HCT116 (cell line): ENCODE results near the gene ALK.

Source experiments
- EZH2 ChIP-seq: fragments of 200-600 bp; sonication (generic); IDR thresholded peaks from 2 replicates; pipeline ENCODE4 v1.6.1; 2017; ENCODE audit warnings: antibody characterized with exemption, mixed run types
- POLR2A ChIP-seq: IDR thresholded peaks from 2 replicates; pipeline ENCODE4 v1.7.0; 2011; ENCODE audit warnings: borderline replicate concordance; ENCODE audit not compliant: insufficient read depth, insufficient read length; ENCODE audit errors: extremely low read depth
- POLR2AphosphoS5 ChIP-seq: IDR thresholded peaks from 2 replicates; pipeline ENCODE4 v1.6.1; 2011; ENCODE audit warnings: mild to moderate bottlenecking, low read depth, low read length, moderate library complexity
- REST ChIP-seq: IDR thresholded peaks from 2 replicates; pipeline ENCODE4 v1.6.1; 2012; ENCODE audit warnings: low read depth
- SRF ChIP-seq: IDR thresholded peaks from 2 replicates; pipeline ENCODE4 v1.6.1; 2012; ENCODE audit warnings: low read depth
- TCF7L2 ChIP-seq: IDR thresholded peaks from 2 replicates; pipeline ENCODE4 v1.7.0; 2011; ENCODE audit warnings: borderline replicate concordance, inconsistent platforms; ENCODE audit not compliant: insufficient read depth, insufficient read length; ENCODE audit errors: extremely low read depth
- ZNF274 ChIP-seq: fragments of 200-500 bp; sonication (Bioruptor generic); IDR thresholded peaks from 2 replicates; pipeline ENCODE4 v1.6.1; 2014; ENCODE audit warnings: mild to moderate bottlenecking, low read depth, low read length, inconsistent platforms
- TF ChIP-seq, protein P1 (sequence below), 3 experiments: fragments of 200-600 bp in 1 of 3; sonication (generic) in 1 of 3; IDR thresholded peaks in 2 of 3; conservative IDR thresholded peaks in 1 of 3; 2 replicates each; pipeline ENCODE4 v1.5.1; 2012 to 2017; ENCODE audit warnings: low read depth in 2 of 3, low read length in 2 of 3, antibody characterized with exemption in 1 of 3, borderline replicate concordance in 1 of 3, control low read depth in 1 of 3, mild to moderate bottlenecking in 1 of 3, mixed read lengths in 1 of 3, mixed run types in 1 of 3, moderate library complexity in 1 of 3; ENCODE audit not compliant: insufficient read depth in 1 of 3
- TF ChIP-seq, protein P2 (sequence below): IDR thresholded peaks from 2 replicates; pipeline ENCODE4 v1.6.1; 2012

GRCh38 chr2:29700560-29700959 lies 220.8 kb downstream of the ALK start:
- no peak for TF ChIP-seq EZH2
- TF ChIP-seq, protein P1, sequence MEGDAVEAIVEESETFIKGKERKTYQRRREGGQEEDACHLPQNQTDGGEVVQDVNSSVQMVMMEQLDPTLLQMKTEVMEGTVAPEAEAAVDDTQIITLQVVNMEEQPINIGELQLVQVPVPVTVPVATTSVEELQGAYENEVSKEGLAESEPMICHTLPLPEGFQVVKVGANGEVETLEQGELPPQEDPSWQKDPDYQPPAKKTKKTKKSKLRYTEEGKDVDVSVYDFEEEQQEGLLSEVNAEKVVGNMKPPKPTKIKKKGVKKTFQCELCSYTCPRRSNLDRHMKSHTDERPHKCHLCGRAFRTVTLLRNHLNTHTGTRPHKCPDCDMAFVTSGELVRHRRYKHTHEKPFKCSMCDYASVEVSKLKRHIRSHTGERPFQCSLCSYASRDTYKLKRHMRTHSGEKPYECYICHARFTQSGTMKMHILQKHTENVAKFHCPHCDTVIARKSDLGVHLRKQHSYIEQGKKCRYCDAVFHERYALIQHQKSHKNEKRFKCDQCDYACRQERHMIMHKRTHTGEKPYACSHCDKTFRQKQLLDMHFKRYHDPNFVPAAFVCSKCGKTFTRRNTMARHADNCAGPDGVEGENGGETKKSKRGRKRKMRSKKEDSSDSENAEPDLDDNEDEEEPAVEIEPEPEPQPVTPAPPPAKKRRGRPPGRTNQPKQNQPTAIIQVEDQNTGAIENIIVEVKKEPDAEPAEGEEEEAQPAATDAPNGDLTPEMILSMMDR (IDR thresholded peaks at IDR 0.05 in 2 of 3, conservative IDR thresholded peaks at IDR 0.05 in 1 of 3; ENCODE audit: borderline replicate concordance in 1 of 3, insufficient read depth in 1 of 3, low read depth in 2 of 3, low read length in 2 of 3), result no peak
- TF ChIP-seq TCF7L2, result no peak
- TF ChIP-seq POLR2A, result no peak
- TF ChIP-seq, protein P2, sequence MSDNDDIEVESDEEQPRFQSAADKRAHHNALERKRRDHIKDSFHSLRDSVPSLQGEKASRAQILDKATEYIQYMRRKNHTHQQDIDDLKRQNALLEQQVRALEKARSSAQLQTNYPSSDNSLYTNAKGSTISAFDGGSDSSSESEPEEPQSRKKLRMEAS, result no peak
- TF ChIP-seq ZNF274, result no peak
- no peak for TF ChIP-seq REST
- no peak for TF ChIP-seq POLR2AphosphoS5
- TF ChIP-seq SRF, result no peak
